Spleen (tissue), 11 donors: Measurements from ENCODE around the gene NRG3. TPM values are rescaled to one million over a fixed set of nuclear protein-coding genes. Genes with fewer than 3 reads are reported as not detected.

ENCODE experiments used
- DNase-seq: peaks from one replicate; pipeline ENCODE4 v3.0.0-alpha.2; 2020
- H3K27ac ChIP-seq, 8 donors: fragments of 200-600 bp; sonication (generic) in 7 of 8; 1 replicate in 4 of 8; 2 replicates in 4 of 8; pipeline versions ENCODE4 v1.5.0 to v1.8.0; 2016 to 2021; ENCODE audit warnings: inconsistent platforms in 4 of 8, mild to moderate bottlenecking in 4 of 8, moderate library complexity in 1 of 8
- H3K27me3 ChIP-seq, 7 donors: fragments of 200-600 bp; sonication (generic) in 6 of 7; replicated peaks in 1 of 7; 1 replicate in 4 of 7; 2 replicates in 3 of 7; pipeline versions ENCODE4 v1.5.0 to v1.8.0; 2016 to 2021; ENCODE audit warnings: inconsistent platforms in 3 of 7, mild to moderate bottlenecking in 1 of 7
- H3K36me3 ChIP-seq, 6 donors: fragments of 200-600 bp; sonication (generic) in 5 of 6; 1 replicate in 4 of 6; 2 replicates in 2 of 6; pipeline versions ENCODE4 v1.5.0 to v1.8.0; 2016 to 2021; ENCODE audit warnings: inconsistent platforms in 2 of 6
- H3K4me1 ChIP-seq, 6 donors: fragments of 200-600 bp; sonication (generic) in 5 of 6; 1 replicate in 3 of 6; 2 replicates in 3 of 6; pipeline versions ENCODE4 v1.5.0 to v1.8.0; 2016 to 2021; ENCODE audit warnings: inconsistent platforms in 3 of 6
- H3K4me3 ChIP-seq, 8 donors: fragments of 200-600 bp; sonication (generic) in 7 of 8; 1 replicate in 4 of 8; 2 replicates in 4 of 8; pipeline versions ENCODE4 v1.5.0 to v1.8.0; 2016 to 2021; ENCODE audit warnings: inconsistent platforms in 4 of 8, mild to moderate bottlenecking in 4 of 8, moderate library complexity in 2 of 8
- H3K9me3 ChIP-seq, 8 donors: fragments of 200-600 bp; sonication (generic) in 7 of 8; 1 replicate in 4 of 8; 2 replicates in 4 of 8; pipeline versions ENCODE4 v1.5.0 to v1.8.0; 2016 to 2021; ENCODE audit warnings: inconsistent platforms in 4 of 8
- POLR2A ChIP-seq, 3 donors: fragments of 450-650 bp; IDR thresholded peaks; one replicate each; pipeline ENCODE4 v1.5.1; 2017; ENCODE audit warnings: antibody characterized with exemption in 3 of 3, mild to moderate bottlenecking in 1 of 3
- POLR2AphosphoS5 ChIP-seq, 3 donors: sonication (generic); formaldehyde crosslinking; IDR thresholded peaks; one replicate each; pipeline ENCODE4 v1.5.1; 2017; ENCODE audit warnings: antibody characterized with exemption in 3 of 3
- WGBS, 5 donors: extraction: QIAGEN DNeasy Blood & Tissue Kit in 3 of 5; methylation state at CpG; one replicate each; pipeline versions ENCODE4 v1.1.5 to v1.1.7; 2013 to 2018; 5-methylcytosine and 5-hydroxymethylcytosine counted together
- intact Hi-C: fragments of 100-400 bp; cut with DNase I; formaldehyde crosslinking; loops from one replicate; pipeline ENCODE4 v1.15.0; 2023; ENCODE audit warnings: low total_unique reads
- polyA plus RNA-seq, 3 donors: library from polyadenylated mRNA; stranded (reverse); fragments of 200-250 nt; gene quantifications; one replicate each; pipeline ENCODE4 v1.2.1, GENCODE V29; 2013
- total RNA-seq, 7 donors: library from RNA; depleted of rRNA in 3 of 7; stranded (reverse); fragments of >200 nt in 3 of 7; fragmentation: NEBNext Ultra II Directional in 4 of 7; extraction: Animal tissue kit (Norgen Biotek cat#: 25700) in 4 of 7; gene quantifications; one replicate each; pipeline versions ENCODE4 v1.1.0 to v1.2.1, GENCODE V29; 2016 to 2021
- TF ChIP-seq, protein P1 (sequence below), 11 experiments: fragments of 200-600 bp in 7 of 11; fragments of 450-650 bp in 4 of 11; sonication (generic) in 4 of 11; IDR thresholded peaks in 8 of 11; conservative IDR thresholded peaks in 3 of 11; 1 replicate in 7 of 11; 2 replicates in 4 of 11; pipeline versions ENCODE4 v1.4.0 to v1.8.0; 2016 to 2021; ENCODE audit warnings: antibody characterized with exemption in 11 of 11, inconsistent platforms in 4 of 11, mild to moderate bottlenecking in 1 of 11
- donor health status: healthy with polysubstance abuse.
- donor health status: DM: no; HTN: no; CAD: no; lungs with moderate emphysema.
- donor health status: DM: no; HTN: no; CAD: no.
- donor health status: Bipolar disorder and iron deficiency.
- donor health status: healthy.
- donor health status: DM: no; HTN: no; CAD: no.
- donor health status: DM: yes; HTN: yes; CAD: no.

Gene NRG3
- total and polyA plus RNA-seq, 10 donors = 0.10 to 0.22 (median 0.21) TPM; not detected in 7

DNA sequence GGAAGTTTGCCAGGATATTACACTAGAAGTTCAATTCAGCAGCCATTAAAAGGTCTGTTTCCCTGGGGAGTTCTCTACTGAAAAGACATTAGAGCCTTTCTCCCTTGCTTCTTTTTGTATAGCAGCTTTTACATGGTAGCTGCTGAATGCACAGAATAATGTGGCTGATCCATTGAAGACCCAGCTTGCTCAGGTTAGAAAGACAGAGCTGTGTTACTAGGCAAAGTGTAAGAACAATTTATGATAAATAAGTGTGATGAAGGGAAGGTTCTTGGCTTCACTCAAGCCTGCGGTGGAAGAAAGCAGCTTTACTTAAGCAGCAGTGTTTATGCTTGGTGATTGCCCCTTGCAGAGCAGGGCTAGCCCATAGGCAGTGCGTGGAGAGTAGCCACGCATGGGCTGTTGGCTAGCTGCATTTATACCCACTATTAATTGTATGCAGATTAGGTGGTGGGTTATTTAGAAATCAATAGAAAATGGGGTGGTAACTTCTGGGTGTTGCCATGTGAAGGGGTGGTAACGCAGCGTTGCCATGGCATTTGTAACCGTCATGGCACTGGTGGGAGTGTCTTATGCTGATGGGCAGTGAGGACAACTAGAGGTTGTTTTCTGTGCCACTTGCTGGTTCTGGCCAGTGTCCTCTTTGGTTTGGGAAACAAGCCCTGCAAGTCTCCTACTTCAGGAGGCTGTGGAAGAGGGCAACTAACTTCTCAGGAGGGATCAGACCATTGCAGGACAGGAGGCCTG lies 942.9 kb downstream of the NRG3 start:
- Histone ChIP-seq H3K4me1 (no peaks in the 10 kb centered on the region), H3K4me3 (no peak overlapping the region), H3K27me3 (no peaks in the 10 kb centered on the region), H3K9me3 (no peaks in the 10 kb centered on the region), H3K36me3 (no peaks in the 10 kb centered on the region), H3K27ac (no peak overlapping the region)
- intact Hi-C loops = no loop called here
- no peak for DNase-seq
- TF ChIP-seq POLR2A (IDR thresholded peaks at IDR 0.05) = no peak
- TF ChIP-seq, protein P1, sequence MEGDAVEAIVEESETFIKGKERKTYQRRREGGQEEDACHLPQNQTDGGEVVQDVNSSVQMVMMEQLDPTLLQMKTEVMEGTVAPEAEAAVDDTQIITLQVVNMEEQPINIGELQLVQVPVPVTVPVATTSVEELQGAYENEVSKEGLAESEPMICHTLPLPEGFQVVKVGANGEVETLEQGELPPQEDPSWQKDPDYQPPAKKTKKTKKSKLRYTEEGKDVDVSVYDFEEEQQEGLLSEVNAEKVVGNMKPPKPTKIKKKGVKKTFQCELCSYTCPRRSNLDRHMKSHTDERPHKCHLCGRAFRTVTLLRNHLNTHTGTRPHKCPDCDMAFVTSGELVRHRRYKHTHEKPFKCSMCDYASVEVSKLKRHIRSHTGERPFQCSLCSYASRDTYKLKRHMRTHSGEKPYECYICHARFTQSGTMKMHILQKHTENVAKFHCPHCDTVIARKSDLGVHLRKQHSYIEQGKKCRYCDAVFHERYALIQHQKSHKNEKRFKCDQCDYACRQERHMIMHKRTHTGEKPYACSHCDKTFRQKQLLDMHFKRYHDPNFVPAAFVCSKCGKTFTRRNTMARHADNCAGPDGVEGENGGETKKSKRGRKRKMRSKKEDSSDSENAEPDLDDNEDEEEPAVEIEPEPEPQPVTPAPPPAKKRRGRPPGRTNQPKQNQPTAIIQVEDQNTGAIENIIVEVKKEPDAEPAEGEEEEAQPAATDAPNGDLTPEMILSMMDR (IDR thresholded peaks at IDR 0.05 in 8 of 11, conservative IDR thresholded peaks at IDR 0.05 in 3 of 11) = no peak
- no peak for TF ChIP-seq POLR2AphosphoS5 (IDR thresholded peaks at IDR 0.05)
- 86 to 91% (median 89%) methylated on average over 6 of the region's 6 CpGs for WGBS, 5 donors

DNA sequence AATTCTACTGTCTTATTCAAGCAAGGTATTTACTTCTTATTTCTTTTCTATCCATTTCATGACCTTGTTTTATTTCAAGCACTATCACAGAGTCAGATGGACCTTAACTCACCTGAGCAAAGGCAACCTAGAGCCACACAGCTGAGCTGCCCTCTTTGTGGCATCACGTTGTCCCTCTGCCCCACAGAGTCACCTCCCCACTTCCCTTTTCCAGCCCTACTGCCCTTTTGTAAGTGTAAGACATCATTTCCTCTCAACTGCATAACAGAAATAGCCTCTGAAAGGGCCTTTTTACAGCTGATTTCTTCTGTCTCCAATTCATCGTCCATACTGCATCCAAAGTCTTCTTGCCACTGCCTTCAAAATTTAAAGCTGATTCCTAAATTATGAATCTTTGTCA lies 946.0 kb downstream of the NRG3 start:
- TF ChIP-seq POLR2A (IDR thresholded peaks at IDR 0.05) (no peak), POLR2AphosphoS5 (IDR thresholded peaks at IDR 0.05) (no peak)
- TF ChIP-seq, protein P1 (IDR thresholded peaks at IDR 0.05 in 8 of 11, conservative IDR thresholded peaks at IDR 0.05 in 3 of 11) = no peak
- H3K9me3 ChIP-seq = no peaks in the 10 kb centered on the region
- no peak overlapping the region for H3K4me3 ChIP-seq
- intact Hi-C loops = no loop called here
- H3K36me3 ChIP-seq = no peaks in the 10 kb centered on the region
- no peak for DNase-seq
- H3K27me3 ChIP-seq = no peaks in the 10 kb centered on the region
- 14 to 23% (median 20%) methylated on average over 2 of the region's 2 CpGs for WGBS, 5 donors
- H3K27ac ChIP-seq = no peak overlapping the region
- H3K4me1 ChIP-seq = no peaks in the 10 kb centered on the region

DNA sequence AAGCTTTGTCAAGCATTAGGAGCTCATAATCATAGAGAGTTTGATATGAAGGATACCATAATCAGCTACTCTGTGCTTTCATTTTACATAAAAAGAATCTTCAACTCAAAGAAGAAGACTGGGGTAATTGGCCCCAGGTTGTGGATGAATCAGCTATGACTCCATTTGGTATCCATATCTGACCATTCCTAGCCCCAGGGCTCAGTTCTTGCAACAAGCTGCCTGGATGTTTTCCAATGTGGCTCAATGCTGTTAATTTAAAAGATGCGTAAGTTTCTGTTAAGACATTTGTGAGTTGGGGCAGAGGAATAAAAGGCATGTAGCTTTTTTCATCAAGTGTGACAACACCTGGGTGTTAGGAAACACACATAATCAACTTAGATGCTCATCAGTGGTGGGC lies 951.1 kb downstream of the NRG3 start:
- no peaks in the 10 kb centered on the region for H3K36me3 ChIP-seq
- WGBS, 5 donors = 94 to 100% (median 97%) methylated on average over 1 of the region's 1 CpG
- H3K27me3 ChIP-seq = no peaks in the 10 kb centered on the region
- no peak overlapping the region for H3K27ac ChIP-seq
- H3K9me3 ChIP-seq = no peaks in the 10 kb centered on the region
- H3K4me3 ChIP-seq = no peak overlapping the region
- no peak for DNase-seq
- TF ChIP-seq, protein P1 (IDR thresholded peaks at IDR 0.05 in 8 of 11, conservative IDR thresholded peaks at IDR 0.05 in 3 of 11) = no peak
- TF ChIP-seq POLR2A (IDR thresholded peaks at IDR 0.05) = no peak
- TF ChIP-seq POLR2AphosphoS5 (IDR thresholded peaks at IDR 0.05) = no peak
- H3K4me1 ChIP-seq = no peaks in the 10 kb centered on the region
- intact Hi-C loops = no loop called here

DNA sequence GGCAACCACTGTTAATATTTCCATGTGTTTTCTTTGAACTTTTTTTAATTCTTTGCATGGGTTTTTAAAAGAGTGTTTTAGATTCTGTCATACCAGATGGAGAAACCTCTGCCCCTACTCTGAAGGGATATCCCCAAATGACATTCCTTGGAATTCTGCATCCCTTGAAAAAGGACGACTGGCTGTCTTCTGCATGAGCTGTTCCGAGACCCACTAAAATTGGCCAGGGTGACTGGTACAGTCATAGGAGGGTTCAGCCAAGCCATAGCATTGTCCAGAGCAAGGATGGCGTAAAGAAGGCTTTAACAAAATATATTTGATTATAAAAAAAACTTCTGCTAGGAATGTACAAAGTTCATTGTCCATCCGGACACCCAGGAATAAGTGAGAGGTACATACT lies 952.9 kb downstream of the NRG3 start:
- WGBS, 5 donors = 76 to 89% (median 82%) methylated on average over 4 of the region's 4 CpGs
- no peaks in the 10 kb centered on the region for H3K36me3 ChIP-seq
- H3K4me1 ChIP-seq = no peaks in the 10 kb centered on the region
- no peak overlapping the region for H3K4me3 ChIP-seq
- no peaks in the 10 kb centered on the region for H3K27me3 ChIP-seq
- H3K9me3 ChIP-seq = no peaks in the 10 kb centered on the region
- H3K27ac ChIP-seq = no peak overlapping the region
- no peak for DNase-seq
- TF ChIP-seq, protein P1 (IDR thresholded peaks at IDR 0.05 in 8 of 11, conservative IDR thresholded peaks at IDR 0.05 in 3 of 11) = no peak
- no peak for TF ChIP-seq POLR2A (IDR thresholded peaks at IDR 0.05)
- no peak for TF ChIP-seq POLR2AphosphoS5 (IDR thresholded peaks at IDR 0.05)
- intact Hi-C loops = no loop called here
